AML-193 (cell line): ENCODE data around the gene FLYWCH1.

Experiments
- DNase-seq, 2 experiments: peaks; one replicate each; lab custom pipeline; 2025; lab: John Stamatoyannopoulos, UW

The FLYWCH1 gene

GRCh38 chr16:2969545-2970521 is 58.1 kb downstream of the FLYWCH1 start:
- DNase-seq, result peak; percentile 70 to 78

- DNase-seq, result no peak
Observed at GRCh38 chr16:2970563-2970962, 58.8 kb downstream of the FLYWCH1 start.

- DNase-seq, result no peak
Observed at GRCh38 chr16:2971134-2971984, 59.6 kb downstream of the FLYWCH1 start.

- DNase-seq, result no peak
Observed at GRCh38 chr16:2971985-2972784, 60.5 kb downstream of the FLYWCH1 start.

GRCh38 chr16:2973093-2973492 is 61.4 kb downstream of the FLYWCH1 start:
- DNase-seq, result no peak

- no peak for DNase-seq
Observed at GRCh38 chr16:2973605-2974318, 62.0 kb downstream of the FLYWCH1 start.

- no peak for DNase-seq
Observed at GRCh38 chr16:2974319-2975056, 62.8 kb downstream of the FLYWCH1 start.

- no peak for DNase-seq
Observed at GRCh38 chr16:2975161-2975795, 63.5 kb downstream of the FLYWCH1 start.

- no peak for DNase-seq
Observed at GRCh38 chr16:2976201-2976600, 64.5 kb downstream of the FLYWCH1 start.

- no peak for DNase-seq
Observed at GRCh38 chr16:2976673-2977072, 64.9 kb downstream of the FLYWCH1 start.

- DNase-seq, result no peak
Observed at GRCh38 chr16:2977440-2977839, 65.7 kb downstream of the FLYWCH1 start.

- DNase-seq, result peak in 1 of 2 experiments; percentile 26
Observed at GRCh38 chr16:2979669-2980226, 68.0 kb downstream of the FLYWCH1 start.

GRCh38 chr16:2980227-2981176 is 68.8 kb downstream of the FLYWCH1 start, which contains the start of gene PKMYT1:
Gene PKMYT1, minus strand, starts transcription at chr16:2980446. Its CDS starts 789 bp downstream, at chr16:2979657.
- peak; percentile 84 to 85 for DNase-seq

- DNase-seq, result no peak
Observed at GRCh38 chr16:2981177-2981898, 69.6 kb downstream of the FLYWCH1 start.

- no peak for DNase-seq
Observed at GRCh38 chr16:2981899-2982250, 70.1 kb downstream of the FLYWCH1 start.

- DNase-seq, result no peak
Observed at GRCh38 chr16:2982402-2982801, 70.7 kb downstream of the FLYWCH1 start.

- peak; percentile 47 to 50 for DNase-seq
Observed at GRCh38 chr16:2983706-2984136, 72.0 kb downstream of the FLYWCH1 start.

GRCh38 chr16:2985462-2985861 is 73.7 kb downstream of the FLYWCH1 start:
- no peak for DNase-seq
